ENCODE measurements around the gene CRYAB. TPM values are rescaled to one million over a fixed set of nuclear protein-coding genes. Genes with fewer than 3 reads are reported as not detected.

The CRYAB gene
- total RNA-seq, 1 experiment from 2014 or later, result not detected

DNA sequence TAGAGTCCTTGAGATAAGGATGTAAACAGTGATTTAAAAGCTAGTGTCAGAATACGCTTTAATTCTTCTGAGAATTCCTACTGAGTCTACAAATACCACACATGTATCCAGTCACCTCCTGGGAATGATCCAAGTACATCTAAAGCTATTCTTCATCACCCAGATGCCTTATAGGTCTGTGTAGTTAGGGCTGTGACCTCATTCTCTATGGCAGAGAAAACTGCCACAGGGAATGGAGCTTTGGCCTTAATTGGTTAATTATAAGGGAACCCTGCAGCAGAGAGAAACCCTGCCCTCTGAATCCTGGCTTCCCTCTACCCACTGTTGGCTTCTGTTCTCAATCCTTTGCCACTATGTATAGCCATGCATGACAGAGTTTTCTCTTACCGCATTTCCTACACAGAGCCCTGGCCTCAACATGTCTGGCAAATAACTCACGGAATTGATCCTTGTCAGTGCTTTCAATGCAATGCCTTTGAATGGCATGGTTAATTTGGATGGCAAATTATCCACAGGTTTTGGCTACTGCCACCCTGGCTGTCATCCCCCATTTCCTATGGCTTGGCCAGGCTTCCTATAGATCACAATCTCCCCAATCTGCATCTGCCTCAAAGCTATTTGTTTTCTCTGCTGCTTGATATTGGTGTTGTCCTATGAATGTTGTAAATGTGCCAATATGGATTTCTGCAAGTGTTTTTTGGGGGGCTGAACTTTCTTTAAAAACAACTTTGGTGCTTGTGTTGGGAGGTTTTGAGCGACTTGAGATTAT is 28.4 kb upstream of the CRYAB start:
- BruUV-seq (replicated peaks), result no TSS peak
- H3K9ac ChIP-seq (ENCODE audit: low read length), result no peak overlapping the region
- no peak overlapping the region for H3K4me2 ChIP-seq (ENCODE audit: low read length)
- TF ChIP-seq, protein P1, sequence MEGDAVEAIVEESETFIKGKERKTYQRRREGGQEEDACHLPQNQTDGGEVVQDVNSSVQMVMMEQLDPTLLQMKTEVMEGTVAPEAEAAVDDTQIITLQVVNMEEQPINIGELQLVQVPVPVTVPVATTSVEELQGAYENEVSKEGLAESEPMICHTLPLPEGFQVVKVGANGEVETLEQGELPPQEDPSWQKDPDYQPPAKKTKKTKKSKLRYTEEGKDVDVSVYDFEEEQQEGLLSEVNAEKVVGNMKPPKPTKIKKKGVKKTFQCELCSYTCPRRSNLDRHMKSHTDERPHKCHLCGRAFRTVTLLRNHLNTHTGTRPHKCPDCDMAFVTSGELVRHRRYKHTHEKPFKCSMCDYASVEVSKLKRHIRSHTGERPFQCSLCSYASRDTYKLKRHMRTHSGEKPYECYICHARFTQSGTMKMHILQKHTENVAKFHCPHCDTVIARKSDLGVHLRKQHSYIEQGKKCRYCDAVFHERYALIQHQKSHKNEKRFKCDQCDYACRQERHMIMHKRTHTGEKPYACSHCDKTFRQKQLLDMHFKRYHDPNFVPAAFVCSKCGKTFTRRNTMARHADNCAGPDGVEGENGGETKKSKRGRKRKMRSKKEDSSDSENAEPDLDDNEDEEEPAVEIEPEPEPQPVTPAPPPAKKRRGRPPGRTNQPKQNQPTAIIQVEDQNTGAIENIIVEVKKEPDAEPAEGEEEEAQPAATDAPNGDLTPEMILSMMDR (conservative IDR thresholded peaks at IDR 0.05; ENCODE audit: low read depth, low read length), result no peak
- 0 out of 2 replicates have a peak, but pooled peaks cover 4% of the 10 kb centered on the region for H3K79me2 ChIP-seq (ENCODE audit: low read length)
- H3K9me2 ChIP-seq (replicated peaks; ENCODE audit: low read length), result no peaks in the 10 kb centered on the region
- peaks cover 39% of the 10 kb centered on the region for H3K4me1 ChIP-seq (ENCODE audit: insufficient read depth, low read length)
- ChIA-PET CTCF (interaction anchor here (0.7 kb wide), 1 partner anchor 42 kb away, joined by 3 read pairs; no protein-coding TSS in a partner anchor), POLR2A (ENCODE audit: unreplicated experiment) (interaction anchor here (0.7 to 1.0 kb wide), 2 partner anchors 38 to 86 kb away, joined by 3 to 4 read pairs; no protein-coding TSS in a partner anchor)
- H3K4me3 ChIP-seq (ENCODE audit: low read length), result no peak overlapping the region
- no peaks in the 10 kb centered on the region for H3K9me3 ChIP-seq (ENCODE audit: low read length)
- DNase-seq (peak; percentile 59), ATAC-seq (no peak)
- intact Hi-C loops (cut with micrococcal nuclease), result no loop called here
- no peaks in the 10 kb centered on the region for H4K20me1 ChIP-seq (ENCODE audit: low read length)
- H3K27me3 ChIP-seq (ENCODE audit: low read length), result no peaks in the 10 kb centered on the region
- no peaks in the 10 kb centered on the region for H3F3A ChIP-seq (ENCODE audit: low read length, unreplicated experiment)
- H3K27ac ChIP-seq (ENCODE audit: low read length), result no peak overlapping the region
- H3K36me3 ChIP-seq (ENCODE audit: low read depth, low read length), result no peaks in the 10 kb centered on the region
- no peak overlapping the region for H2AFZ ChIP-seq (ENCODE audit: low read length)

DNA sequence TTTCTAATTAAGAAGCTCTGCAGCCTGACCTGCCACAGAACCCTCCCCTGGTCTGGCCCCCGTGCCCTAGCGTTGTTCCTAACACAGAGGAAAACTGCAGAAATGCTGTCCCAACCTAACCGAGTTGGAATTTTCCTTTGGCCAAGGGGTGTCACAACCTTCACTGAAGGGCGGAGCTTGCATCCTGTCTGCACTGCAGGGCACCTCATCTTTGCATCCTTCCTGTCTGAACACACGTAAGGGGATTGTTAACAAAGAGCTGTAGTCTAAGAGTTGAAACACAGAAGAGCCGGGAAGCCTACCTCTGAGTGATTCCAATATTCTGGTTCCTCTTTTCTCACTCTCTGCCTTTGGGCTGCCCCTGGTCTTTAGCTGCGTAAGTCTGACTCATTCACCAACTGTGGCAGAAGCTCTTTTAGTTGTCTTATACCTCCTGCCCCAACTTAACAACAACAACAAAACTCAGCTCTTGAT is 27.2 kb upstream of the CRYAB start:
- no peaks in the 10 kb centered on the region for H3K9me2 ChIP-seq (replicated peaks; ENCODE audit: low read length)
- TF ChIP-seq EZH2phosphoT487 (IDR thresholded peaks at IDR 0.05; ENCODE audit: borderline replicate concordance, low read length) (no peak), EZH2 (IDR thresholded peaks at IDR 0.05; ENCODE audit: low read length, unreplicated experiment) (no peak)
- TF ChIP-seq, protein P1 (conservative IDR thresholded peaks at IDR 0.05; ENCODE audit: low read depth, low read length), result no peak
- no peak overlapping the region for H3K4me3 ChIP-seq (ENCODE audit: low read length)
- intact Hi-C loops (cut with micrococcal nuclease), result no loop called here
- no peaks in the 10 kb centered on the region for H3K9me3 ChIP-seq (ENCODE audit: low read length)
- CTCF ChIA-PET, result interaction anchor here (0.6 to 2.2 kb wide), 2 partner anchors 43 to 288 kb away, joined by 5 to 7 read pairs; no protein-coding TSS in a partner anchor
- peak overlapping the region; percentile 94 for H3K4me2 ChIP-seq (ENCODE audit: low read length)
- POLR2A ChIA-PET (ENCODE audit: unreplicated experiment), result interaction anchor here (0.7 to 1.0 kb wide), 3 partner anchors 12 to 40 kb away, joined by 3 to 4 read pairs (median 3); no protein-coding TSS in a partner anchor
- ATAC-seq (peak; percentile 26), DNase-seq (peak; percentile 32)
- H4K20me1 ChIP-seq (ENCODE audit: low read length), result no peaks in the 10 kb centered on the region
- BruUV-seq (replicated peaks), result TSS peak; percentile 24
- no peaks in the 10 kb centered on the region for H3F3A ChIP-seq (ENCODE audit: low read length, unreplicated experiment)
- no peaks in the 10 kb centered on the region for H3K36me3 ChIP-seq (ENCODE audit: low read depth, low read length)
- no peak overlapping the region for H3K27ac ChIP-seq (ENCODE audit: low read length)
- no peak overlapping the region for H2AFZ ChIP-seq (ENCODE audit: low read length)
- no peaks in the 10 kb centered on the region for H3K27me3 ChIP-seq (ENCODE audit: low read length)
- H3K4me1 ChIP-seq (ENCODE audit: insufficient read depth, low read length), result peaks cover 30% of the 10 kb centered on the region
- H3K79me2 ChIP-seq (ENCODE audit: low read length), result 0 out of 2 replicates have a peak, but pooled peaks cover 4% of the 10 kb centered on the region
- no peak overlapping the region for H3K9ac ChIP-seq (ENCODE audit: low read length)

All from PC-3 (cell line).